Limb (tissue), 2 donors: Measurements from ENCODE around the gene ELAVL2.

Source experiments
- DNase-seq, 2 donors: peaks; one replicate each; pipeline ENCODE4 v3.0.0-alpha.2; 2016; ENCODE audit errors: extremely low spot score in 2 of 2

Gene ELAVL2

GRCh38 chr9:23663946-23664345 lies 162.1 kb downstream of the ELAVL2 start:
- no peak for DNase-seq

GRCh38 chr9:23663536-23663935 lies 162.5 kb downstream of the ELAVL2 start:
- DNase-seq: no peak

- DNase-seq: no peak
These were observed 162.9 kb downstream of the ELAVL2 start for GRCh38 chr9:23663125-23663524.

- no peak for DNase-seq
These were observed 163.7 kb downstream of the ELAVL2 start for GRCh38 chr9:23662320-23662719.

- no peak for DNase-seq
These were observed 166.6 kb downstream of the ELAVL2 start for GRCh38 chr9:23659346-23660006.

GRCh38 chr9:23658376-23659258 lies 167.4 kb downstream of the ELAVL2 start:
- DNase-seq: no peak

GRCh38 chr9:23651051-23651450 lies 175.0 kb downstream of the ELAVL2 start:
- no peak for DNase-seq

- DNase-seq: no peak
These were observed 177.4 kb downstream of the ELAVL2 start for GRCh38 chr9:23648651-23649050.

- DNase-seq: no peak
These were observed 181.1 kb downstream of the ELAVL2 start for GRCh38 chr9:23644896-23645295.

- DNase-seq: no peak
These were observed 181.7 kb downstream of the ELAVL2 start for GRCh38 chr9:23644326-23644725.

- no peak for DNase-seq
These were observed 182.3 kb downstream of the ELAVL2 start for GRCh38 chr9:23643656-23644258.
